Heart left ventricle (tissue), 13 donors: Measurements from ENCODE around the gene PNPLA1.

Source experiments
- POLR2A ChIP-seq, 2 donors: fragments of 450-650 bp; IDR thresholded peaks; one replicate each; pipeline ENCODE4 v1.6.1; 2017; ENCODE audit warnings: antibody characterized with exemption in 2 of 2, mild to moderate bottlenecking in 2 of 2, moderate library complexity in 2 of 2
- TF ChIP-seq, protein P1 (sequence below), 12 donors: fragments of 200-600 bp; sonication (generic) in 4 of 12; IDR thresholded peaks; one replicate each; pipeline versions ENCODE4 v1.5.0 to v1.8.0; 2018 to 2022; ENCODE audit warnings: antibody characterized with exemption in 12 of 12, mild to moderate bottlenecking in 5 of 12
- donor health status: ischemic (EF 13 %, LVEDD 7.1; RV severe dilation, severe dysfunction).
- donor health status: DM: no; HTN: yes; CAD: no.
- donor health status: DM: no; HTN: no; CAD: no.
- donor health status: ischemic (EF 25% LVEDD 6.9; RV normal size, moderate dysfunction).
- donor health status: ischemic (EF 25% LVEDD 5.7; RV mildly dilated, moderate dysfunction).
- donor health status: ischemic (EF 35%, LVEDD 5.7; RV mildly dilated, moderate dysfunction).
- donor health status: nonischemic (EF 11% LVEDD 7.7; RV severe dilation, severe dysfunction).
- donor health status: DM: yes; HTN: yes; CAD: no.
- donor health status: PGD.
- donor health status: ischemic (EF 29% LVEDD 5.4; RV normal size, mild dysfunction).
- donor health status: nonischemic (EF 23%, LVEDD 6.1; RV moderate dilation, normal function).

DNA sequence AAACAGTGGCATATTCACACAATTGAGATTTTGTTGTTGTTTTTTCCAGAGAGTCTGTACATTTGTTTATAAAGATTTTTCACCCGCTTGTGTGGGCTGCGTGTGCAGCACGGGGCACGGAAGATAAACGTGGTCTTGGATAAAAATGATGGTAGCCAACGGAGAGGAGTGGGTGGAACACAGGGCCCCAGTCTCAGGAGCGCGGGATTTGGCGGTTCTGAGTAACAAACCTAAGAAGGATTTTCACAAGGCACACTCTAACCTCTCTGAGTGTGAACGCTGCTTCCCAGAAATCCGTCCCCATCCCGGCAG, 70.4 kb downstream of the PNPLA1 start:
- TF ChIP-seq, protein P1, sequence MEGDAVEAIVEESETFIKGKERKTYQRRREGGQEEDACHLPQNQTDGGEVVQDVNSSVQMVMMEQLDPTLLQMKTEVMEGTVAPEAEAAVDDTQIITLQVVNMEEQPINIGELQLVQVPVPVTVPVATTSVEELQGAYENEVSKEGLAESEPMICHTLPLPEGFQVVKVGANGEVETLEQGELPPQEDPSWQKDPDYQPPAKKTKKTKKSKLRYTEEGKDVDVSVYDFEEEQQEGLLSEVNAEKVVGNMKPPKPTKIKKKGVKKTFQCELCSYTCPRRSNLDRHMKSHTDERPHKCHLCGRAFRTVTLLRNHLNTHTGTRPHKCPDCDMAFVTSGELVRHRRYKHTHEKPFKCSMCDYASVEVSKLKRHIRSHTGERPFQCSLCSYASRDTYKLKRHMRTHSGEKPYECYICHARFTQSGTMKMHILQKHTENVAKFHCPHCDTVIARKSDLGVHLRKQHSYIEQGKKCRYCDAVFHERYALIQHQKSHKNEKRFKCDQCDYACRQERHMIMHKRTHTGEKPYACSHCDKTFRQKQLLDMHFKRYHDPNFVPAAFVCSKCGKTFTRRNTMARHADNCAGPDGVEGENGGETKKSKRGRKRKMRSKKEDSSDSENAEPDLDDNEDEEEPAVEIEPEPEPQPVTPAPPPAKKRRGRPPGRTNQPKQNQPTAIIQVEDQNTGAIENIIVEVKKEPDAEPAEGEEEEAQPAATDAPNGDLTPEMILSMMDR (IDR thresholded peaks at IDR 0.05) = no peak
- TF ChIP-seq POLR2A (IDR thresholded peaks at IDR 0.05) = no peak
